Measurements from ENCODE around the gene RHBDF2.

RHBDF2 gene

GRCh38 chr17:76477576-76477975 is 23.6 kb downstream of the RHBDF2 start:
- no peak for DNase-seq

GRCh38 chr17:76476736-76477135 is 24.5 kb downstream of the RHBDF2 start:
- DNase-seq: no peak

- no peak for DNase-seq
Observed at GRCh38 chr17:76475302-76475701, 25.9 kb downstream of the RHBDF2 start.

- no peak for DNase-seq
Observed at GRCh38 chr17:76474894-76475293, 26.3 kb downstream of the RHBDF2 start.

GRCh38 chr17:76474238-76474637 is 27.0 kb downstream of the RHBDF2 start:
- DNase-seq: no peak

GRCh38 chr17:76473541-76473985 is 27.7 kb downstream of the RHBDF2 start:
- peak; percentile 47 for DNase-seq

GRCh38 chr17:76472726-76473125 is 28.5 kb downstream of the RHBDF2 start:
- no peak for DNase-seq

GRCh38 chr17:76472258-76472645 is 29.0 kb downstream of the RHBDF2 start:
- DNase-seq: no peak

- DNase-seq: no peak
Observed at GRCh38 chr17:76471498-76472257, 29.5 kb downstream of the RHBDF2 start.

- DNase-seq: no peak
Observed at GRCh38 chr17:76469991-76470739, 31.1 kb downstream of the RHBDF2 start.

- DNase-seq: no peak
Observed at GRCh38 chr17:76469076-76469990, 31.9 kb downstream of the RHBDF2 start.

- DNase-seq: no peak
Observed at GRCh38 chr17:76468634-76469010, 32.6 kb downstream of the RHBDF2 start.

- DNase-seq: no peak
Observed at GRCh38 chr17:76467809-76468633, 33.2 kb downstream of the RHBDF2 start.

- no peak for DNase-seq
Observed at GRCh38 chr17:76467366-76467765, 33.9 kb downstream of the RHBDF2 start, which contains the start of gene AANAT. Gene AANAT, plus strand, starts transcription at chr17:76467603. Its CDS starts 1,144 bp downstream, at chr17:76468747.

- no peak for DNase-seq
Observed at GRCh38 chr17:76466775-76467130, 34.5 kb downstream of the RHBDF2 start.

GRCh38 chr17:76462556-76463290 is 38.5 kb downstream of the RHBDF2 start:
- no peak for DNase-seq

- no peak for DNase-seq
Observed at GRCh38 chr17:76461765-76462555, 39.3 kb downstream of the RHBDF2 start.

- no peak for DNase-seq
Observed at GRCh38 chr17:76459674-76460073, 41.5 kb downstream of the RHBDF2 start.

- DNase-seq: peak; percentile 69
Observed at GRCh38 chr17:76458580-76459490, 42.4 kb downstream of the RHBDF2 start.

- no peak for DNase-seq
Observed at GRCh38 chr17:76453431-76453743, 47.8 kb downstream of the RHBDF2 start.

All from DMS53 (cell line).